C4-2B (cell line): ENCODE data around the gene ITGA3.

Experiments used
- CTCF ChIP-seq: fragments of 450-650 bp; conservative IDR thresholded peaks from 2 replicates; pipeline ENCODE4 v1.5.1; 2017; ENCODE audit warnings: mild to moderate bottlenecking
- ZFX ChIP-seq: fragments of 450-650 bp; IDR thresholded peaks from 2 replicates; pipeline ENCODE4 v1.6.1; 2017

GRCh38 chr17:50098583-50098982 is 42.7 kb downstream of the ITGA3 start:
- TF ChIP-seq CTCF: no peak
- no peak for TF ChIP-seq ZFX
